ENCODE data around the gene SVEP1.

- TF ChIP-seq CTCF (IDR thresholded peaks at IDR 0.05; ENCODE audit: poor library complexity) (no peak), EZH2phosphoT487 (IDR thresholded peaks at IDR 0.05; ENCODE audit: low read depth, severe bottlenecking, unreplicated experiment) (no peak), EZH2 (IDR thresholded peaks at IDR 0.05; ENCODE audit: borderline replicate concordance) (no peak)
These were observed 92.3 kb downstream of the SVEP1 start for GRCh38 chr9:110487196-110487595.

Data from hepatocyte (in vitro differentiated cells).